Measurements from ENCODE around the gene SNRNP35.
A peak's percentile ranks its signal among the peaks of the same experiment; 100 is the strongest.

Gene SNRNP35

DNA sequence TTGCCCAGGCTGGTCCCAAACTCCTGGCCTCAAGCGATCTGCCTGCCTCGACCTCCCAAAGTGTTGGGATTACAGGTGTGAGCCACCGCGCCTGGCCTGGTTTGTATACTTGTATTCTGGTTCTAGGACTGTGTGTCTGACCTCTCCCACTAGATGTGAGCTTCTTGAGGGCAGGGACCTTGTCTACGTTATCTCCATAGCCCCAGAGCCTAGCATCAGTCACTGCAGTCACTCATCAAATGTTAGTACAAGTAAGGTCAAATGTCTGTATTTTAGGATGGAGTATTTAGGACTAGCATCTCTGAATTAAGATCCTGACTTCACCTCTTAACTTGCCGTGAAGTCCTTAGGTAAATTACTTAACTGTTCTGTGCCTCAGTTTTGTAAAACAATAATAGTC lies 24.3 kb upstream of the SNRNP35 start:
- Histone ChIP-seq H3K4me3 (replicated peaks; ENCODE audit: insufficient read depth, low read length) (peak overlapping the region; percentile 81), H3K27ac (replicated peaks) (peak overlapping the region; percentile 96), H3K27me3 (ENCODE audit: insufficient read depth, poor library complexity, severe bottlenecking) (no peaks in the 10 kb centered on the region)
- TF ChIP-seq, protein P1, sequence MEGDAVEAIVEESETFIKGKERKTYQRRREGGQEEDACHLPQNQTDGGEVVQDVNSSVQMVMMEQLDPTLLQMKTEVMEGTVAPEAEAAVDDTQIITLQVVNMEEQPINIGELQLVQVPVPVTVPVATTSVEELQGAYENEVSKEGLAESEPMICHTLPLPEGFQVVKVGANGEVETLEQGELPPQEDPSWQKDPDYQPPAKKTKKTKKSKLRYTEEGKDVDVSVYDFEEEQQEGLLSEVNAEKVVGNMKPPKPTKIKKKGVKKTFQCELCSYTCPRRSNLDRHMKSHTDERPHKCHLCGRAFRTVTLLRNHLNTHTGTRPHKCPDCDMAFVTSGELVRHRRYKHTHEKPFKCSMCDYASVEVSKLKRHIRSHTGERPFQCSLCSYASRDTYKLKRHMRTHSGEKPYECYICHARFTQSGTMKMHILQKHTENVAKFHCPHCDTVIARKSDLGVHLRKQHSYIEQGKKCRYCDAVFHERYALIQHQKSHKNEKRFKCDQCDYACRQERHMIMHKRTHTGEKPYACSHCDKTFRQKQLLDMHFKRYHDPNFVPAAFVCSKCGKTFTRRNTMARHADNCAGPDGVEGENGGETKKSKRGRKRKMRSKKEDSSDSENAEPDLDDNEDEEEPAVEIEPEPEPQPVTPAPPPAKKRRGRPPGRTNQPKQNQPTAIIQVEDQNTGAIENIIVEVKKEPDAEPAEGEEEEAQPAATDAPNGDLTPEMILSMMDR (IDR thresholded peaks at IDR 0.05; ENCODE audit: insufficient read depth, low read length), result no peak
- TF ChIP-seq GABPA (IDR thresholded peaks at IDR 0.05; ENCODE audit: low read depth) (no peak), POLR2AphosphoS5 (IDR thresholded peaks at IDR 0.05; ENCODE audit: low read depth) (no peak; the same call in 1 of the 2 replicates), SPI1 (IDR thresholded peaks at IDR 0.05; ENCODE audit: borderline replicate concordance, low read depth) (no peak)
- TF ChIP-seq, protein P2, sequence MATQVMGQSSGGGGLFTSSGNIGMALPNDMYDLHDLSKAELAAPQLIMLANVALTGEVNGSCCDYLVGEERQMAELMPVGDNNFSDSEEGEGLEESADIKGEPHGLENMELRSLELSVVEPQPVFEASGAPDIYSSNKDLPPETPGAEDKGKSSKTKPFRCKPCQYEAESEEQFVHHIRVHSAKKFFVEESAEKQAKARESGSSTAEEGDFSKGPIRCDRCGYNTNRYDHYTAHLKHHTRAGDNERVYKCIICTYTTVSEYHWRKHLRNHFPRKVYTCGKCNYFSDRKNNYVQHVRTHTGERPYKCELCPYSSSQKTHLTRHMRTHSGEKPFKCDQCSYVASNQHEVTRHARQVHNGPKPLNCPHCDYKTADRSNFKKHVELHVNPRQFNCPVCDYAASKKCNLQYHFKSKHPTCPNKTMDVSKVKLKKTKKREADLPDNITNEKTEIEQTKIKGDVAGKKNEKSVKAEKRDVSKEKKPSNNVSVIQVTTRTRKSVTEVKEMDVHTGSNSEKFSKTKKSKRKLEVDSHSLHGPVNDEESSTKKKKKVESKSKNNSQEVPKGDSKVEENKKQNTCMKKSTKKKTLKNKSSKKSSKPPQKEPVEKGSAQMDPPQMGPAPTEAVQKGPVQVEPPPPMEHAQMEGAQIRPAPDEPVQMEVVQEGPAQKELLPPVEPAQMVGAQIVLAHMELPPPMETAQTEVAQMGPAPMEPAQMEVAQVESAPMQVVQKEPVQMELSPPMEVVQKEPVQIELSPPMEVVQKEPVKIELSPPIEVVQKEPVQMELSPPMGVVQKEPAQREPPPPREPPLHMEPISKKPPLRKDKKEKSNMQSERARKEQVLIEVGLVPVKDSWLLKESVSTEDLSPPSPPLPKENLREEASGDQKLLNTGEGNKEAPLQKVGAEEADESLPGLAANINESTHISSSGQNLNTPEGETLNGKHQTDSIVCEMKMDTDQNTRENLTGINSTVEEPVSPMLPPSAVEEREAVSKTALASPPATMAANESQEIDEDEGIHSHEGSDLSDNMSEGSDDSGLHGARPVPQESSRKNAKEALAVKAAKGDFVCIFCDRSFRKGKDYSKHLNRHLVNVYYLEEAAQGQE (IDR thresholded peaks at IDR 0.05; ENCODE audit: insufficient replicate concordance, low read depth), result no peak
- DNase-seq (ENCODE audit: low read depth in 1 of 2, low spot score in 1 of 2), result no peak

DNA sequence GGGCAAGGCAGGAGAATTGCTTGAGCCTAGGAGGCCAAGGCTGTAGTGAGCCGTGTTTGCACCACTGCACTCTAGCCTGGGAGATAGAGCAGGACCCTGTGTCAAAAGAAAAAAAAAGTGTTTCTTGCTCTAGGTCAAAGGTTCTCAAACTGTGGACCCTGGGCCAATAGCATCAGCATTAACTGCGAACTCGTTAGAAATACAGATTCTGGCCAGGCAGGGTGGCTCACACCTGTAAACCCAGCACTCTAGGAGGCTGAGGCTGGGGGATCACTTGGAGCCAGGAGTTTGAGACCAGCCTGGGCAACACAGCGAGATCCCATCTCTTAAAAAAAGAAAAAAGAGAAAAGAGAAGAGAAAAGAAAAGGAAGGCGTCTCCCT lies 22.3 kb upstream of the SNRNP35 start:
- peak overlapping the region; percentile 81 for H3K4me3 ChIP-seq (replicated peaks; ENCODE audit: insufficient read depth, low read length)
- H3K27me3 ChIP-seq (ENCODE audit: insufficient read depth, poor library complexity, severe bottlenecking), result no peaks in the 10 kb centered on the region
- DNase-seq (ENCODE audit: low read depth in 1 of 2, low spot score in 1 of 2), result no peak
- peak overlapping the region; percentile 96 for H3K27ac ChIP-seq (replicated peaks)
- TF ChIP-seq POLR2AphosphoS5 (IDR thresholded peaks at IDR 0.05; ENCODE audit: low read depth) (no peak), SPI1 (IDR thresholded peaks at IDR 0.05; ENCODE audit: borderline replicate concordance, low read depth) (no peak), GABPA (IDR thresholded peaks at IDR 0.05; ENCODE audit: low read depth) (no peak)
- TF ChIP-seq, protein P1 (IDR thresholded peaks at IDR 0.05; ENCODE audit: insufficient read depth, low read length), result no peak
- TF ChIP-seq, protein P2 (IDR thresholded peaks at IDR 0.05; ENCODE audit: insufficient replicate concordance, low read depth), result no peak

DNA sequence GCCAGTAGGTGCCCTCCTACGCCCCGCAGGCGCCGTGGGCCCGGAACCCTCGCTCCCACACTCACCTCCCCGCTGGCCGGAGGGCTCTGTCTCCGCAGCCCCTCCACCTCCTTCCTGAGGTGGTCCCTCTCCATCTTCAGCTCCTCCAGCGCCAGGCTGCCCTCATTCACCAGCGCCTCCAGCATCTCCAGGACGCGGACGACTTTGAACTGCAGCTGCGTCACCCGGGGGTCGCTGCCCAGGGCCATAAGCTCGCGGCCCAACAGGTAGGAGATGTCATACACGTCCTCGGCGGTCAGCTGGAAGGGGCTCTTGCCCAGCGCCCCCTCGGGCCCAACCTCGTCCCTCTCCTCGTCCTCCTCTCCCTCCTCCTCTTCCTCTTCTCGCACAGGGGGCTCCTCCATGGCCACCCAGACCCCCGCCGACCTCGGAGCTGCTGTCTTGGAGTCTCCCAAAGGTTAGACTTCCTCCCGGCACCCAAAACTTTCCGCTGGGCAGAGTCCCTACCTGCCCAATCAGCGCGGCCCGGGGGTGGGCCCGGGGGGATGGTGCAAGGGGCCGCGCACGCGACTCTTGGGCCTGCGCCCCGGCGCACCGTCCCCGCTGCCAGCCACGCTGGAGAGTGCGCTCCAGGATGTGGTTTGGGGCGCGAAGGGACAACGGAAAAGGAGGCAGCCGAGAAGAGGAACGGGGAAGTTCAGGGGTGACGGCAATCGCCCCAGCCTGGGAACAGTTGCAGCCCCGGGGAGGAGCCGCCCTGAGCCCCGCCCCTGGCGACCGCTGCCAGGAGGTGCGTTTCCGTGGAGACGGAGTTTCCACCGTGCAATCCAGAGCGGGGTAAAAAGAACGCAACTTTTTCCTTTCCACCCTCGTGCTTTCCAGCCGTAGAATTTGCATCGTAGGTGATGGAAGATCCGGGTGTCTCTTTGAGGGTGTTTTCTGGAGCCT lies 21.6 kb upstream of the SNRNP35 start, which contains the start of gene RILPL2:
Gene RILPL2, minus strand, starts transcription at position 668 of the 948 bp plus-strand sequence. Its CDS starts 264 bp downstream, at position 404.
- peak; percentile 98 to 99 for DNase-seq (ENCODE audit: low read depth in 1 of 2, low spot score in 1 of 2)
- TF ChIP-seq, protein P2 (IDR thresholded peaks at IDR 0.05; ENCODE audit: insufficient replicate concordance, low read depth), result peak; percentile 39
- TF ChIP-seq, protein P1 (IDR thresholded peaks at IDR 0.05; ENCODE audit: insufficient read depth, low read length), result no peak
- TF ChIP-seq GABPA (IDR thresholded peaks at IDR 0.05; ENCODE audit: low read depth), result peak; percentile 78
- peak; percentile 92 for TF ChIP-seq POLR2AphosphoS5 (IDR thresholded peaks at IDR 0.05; ENCODE audit: low read depth)
- TF ChIP-seq SPI1 (IDR thresholded peaks at IDR 0.05; ENCODE audit: borderline replicate concordance, low read depth), result peak; percentile 66; the same call in 1 of the 2 replicates
- H3K4me3 ChIP-seq (replicated peaks; ENCODE audit: insufficient read depth, low read length), result peak within 1 kb of the TSS; percentile 81
- H3K27ac ChIP-seq (replicated peaks), result peak within 1 kb of the TSS; percentile 96
- H3K27me3 ChIP-seq (ENCODE audit: insufficient read depth, poor library complexity, severe bottlenecking), result no peaks in the 10 kb centered on the region
